ES-I3 (cell line): Measurements from ENCODE around the gene BCL2L11.

ENCODE experiments used
- H3K36me3 ChIP-seq: 2 replicates; pipeline ENCODE4 v1.6.1; 2013; ENCODE audit warnings: mild to moderate bottlenecking, low read length, control low read depth, moderate library complexity; ENCODE audit not compliant: insufficient read depth
- H3K4me1 ChIP-seq: 2 replicates; pipeline ENCODE4 v1.6.1; 2013; ENCODE audit warnings: mild to moderate bottlenecking, control low read depth, low read length; ENCODE audit not compliant: insufficient read depth
- H3K9ac ChIP-seq: 2 replicates; pipeline ENCODE4 v1.6.1; 2013; ENCODE audit warnings: low read depth, mild to moderate bottlenecking, low read length, moderate library complexity
- H3K9me3 ChIP-seq: 2 replicates; pipeline ENCODE4 v1.6.1; 2013; ENCODE audit warnings: mild to moderate bottlenecking, low read length, moderate library complexity; ENCODE audit not compliant: control insufficient read depth, insufficient read depth

The BCL2L11 gene

DNA sequence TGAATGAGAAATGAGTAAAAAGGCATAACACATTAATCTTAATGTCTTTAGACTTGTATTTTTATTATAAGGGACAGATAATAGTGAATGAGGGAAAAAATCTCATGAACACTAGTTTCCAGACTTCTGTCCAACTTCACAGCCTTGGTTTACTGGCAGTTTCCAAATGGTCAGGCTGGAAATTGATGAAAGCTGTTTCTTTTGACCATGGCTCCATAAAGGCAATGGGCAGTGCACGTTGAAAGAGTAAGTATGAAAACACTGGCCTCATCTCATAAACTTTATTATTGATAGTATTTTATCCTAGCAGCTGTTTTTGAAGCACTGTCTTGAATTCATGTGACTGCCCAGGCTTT, 23.1 kb downstream of the BCL2L11 start:
- H3K4me1 ChIP-seq: no peaks in the 10 kb centered on the region
- no peaks in the 10 kb centered on the region for H3K9me3 ChIP-seq
- H3K9ac ChIP-seq: no peak overlapping the region
- peaks cover 2% of the 10 kb centered on the region for H3K36me3 ChIP-seq

DNA sequence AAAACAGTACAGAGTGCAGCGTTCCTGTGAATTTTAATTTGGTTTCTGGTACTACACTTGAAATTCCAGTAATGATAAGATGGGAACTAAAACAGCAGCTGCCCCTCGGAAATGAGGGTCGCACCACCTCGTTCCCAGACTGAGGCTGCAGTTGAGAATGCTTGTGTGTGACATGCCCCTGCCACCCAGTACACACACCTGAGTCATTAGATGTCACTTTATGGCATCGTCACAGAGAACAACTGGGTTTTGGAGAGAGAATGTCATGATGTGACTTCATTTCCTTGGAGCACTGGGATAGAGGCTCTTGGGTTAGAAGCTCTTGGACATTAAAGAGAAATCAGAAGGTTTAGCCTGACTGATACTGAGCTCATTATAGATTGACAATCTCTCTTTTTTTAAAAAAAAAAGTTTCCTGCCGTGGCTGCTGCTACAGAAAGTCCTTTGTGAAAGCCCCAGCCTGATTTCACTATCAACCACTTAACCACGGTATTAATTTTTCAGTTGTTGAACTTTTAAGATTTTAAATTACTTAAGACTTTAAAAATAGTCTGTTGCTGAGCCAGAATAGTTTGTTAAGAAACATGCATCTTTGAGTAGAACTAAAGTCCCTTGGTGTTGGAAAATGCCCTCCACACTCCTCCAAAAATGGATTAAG, 24.5 kb downstream of the BCL2L11 start:
- Histone ChIP-seq H3K36me3 (peaks cover 2% of the 10 kb centered on the region), H3K9me3 (no peaks in the 10 kb centered on the region), H3K4me1 (no peaks in the 10 kb centered on the region), H3K9ac (no peak overlapping the region)

DNA sequence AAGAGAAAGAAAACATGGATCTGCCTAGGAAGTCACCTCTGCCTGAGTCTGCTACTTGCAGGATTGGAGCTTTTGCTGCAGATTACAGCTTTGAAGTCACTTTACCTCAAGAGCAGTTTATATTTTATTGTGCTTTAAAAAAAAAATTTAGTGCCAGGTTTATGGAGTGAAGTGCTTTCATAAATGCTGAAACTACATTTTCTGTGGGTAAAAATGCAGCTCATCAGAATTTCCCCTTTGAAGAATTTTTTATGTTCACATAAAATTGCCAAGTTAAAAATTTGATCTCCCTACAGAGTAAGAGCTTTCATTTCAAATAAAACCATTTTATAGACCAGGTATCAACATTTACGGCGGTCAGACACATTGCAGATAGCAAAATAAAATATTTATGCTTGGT, 25.2 kb downstream of the BCL2L11 start:
- no peak overlapping the region for H3K9ac ChIP-seq
- H3K36me3 ChIP-seq: peaks cover 2% of the 10 kb centered on the region

DNA sequence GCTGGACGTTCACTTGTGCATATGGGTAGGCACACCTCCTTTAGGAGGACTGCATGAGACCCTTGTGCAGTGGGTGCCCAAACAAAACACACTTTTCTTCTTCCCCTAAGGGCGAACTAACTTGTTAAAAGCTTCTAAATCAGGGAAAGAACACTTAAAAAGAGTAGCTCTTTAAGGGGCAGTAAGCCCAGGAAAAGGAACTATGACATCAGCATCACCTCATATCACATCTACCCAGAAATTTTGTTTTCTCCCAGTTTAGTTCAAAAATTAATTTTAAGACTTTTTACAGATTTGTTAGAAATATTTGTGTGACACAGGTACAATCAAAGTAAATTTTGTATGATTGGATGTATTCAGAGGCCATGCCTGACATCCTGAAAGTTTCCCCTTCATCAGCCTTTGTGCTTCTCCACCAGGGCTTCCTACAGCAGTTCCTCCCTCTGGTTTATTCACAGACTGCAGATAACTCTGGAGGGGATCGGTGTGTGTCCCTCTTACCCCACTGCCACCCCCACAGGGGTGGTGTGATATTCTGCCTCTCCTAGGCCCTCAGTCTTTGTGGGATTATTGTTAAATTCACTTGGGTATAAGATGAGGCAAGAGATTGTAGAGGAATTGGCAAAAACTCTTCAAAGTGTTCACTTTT, 27.6 kb downstream of the BCL2L11 start:
- Histone ChIP-seq H3K4me1 (no peaks in the 10 kb centered on the region), H3K9ac (no peak overlapping the region), H3K36me3 (peaks cover 2% of the 10 kb centered on the region), H3K9me3 (no peaks in the 10 kb centered on the region)

More for the DNA sequence above, 25.2 kb downstream of the BCL2L11 start:
- no peaks in the 10 kb centered on the region for H3K9me3 ChIP-seq
- no peaks in the 10 kb centered on the region for H3K4me1 ChIP-seq

DNA sequence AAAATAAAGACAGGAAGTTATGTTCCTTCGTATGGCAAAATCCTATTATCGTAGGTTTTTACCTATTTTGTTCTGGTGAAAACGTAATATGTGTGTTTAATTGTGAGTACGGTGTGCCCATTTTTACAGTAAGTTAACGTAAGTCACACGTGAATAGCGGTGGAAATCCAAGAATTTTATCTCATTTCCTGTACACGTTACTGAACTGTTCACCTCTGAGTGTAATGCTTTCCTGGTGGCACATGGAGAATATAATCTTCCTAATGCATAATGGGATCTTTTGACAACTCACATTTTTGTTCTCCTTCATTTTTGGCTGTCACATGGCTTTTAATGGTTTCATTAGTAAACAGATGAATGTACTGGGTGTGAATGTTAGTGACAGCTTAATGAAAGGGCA, 28.2 kb downstream of the BCL2L11 start:
- Histone ChIP-seq H3K4me1 (no peaks in the 10 kb centered on the region), H3K9me3 (no peaks in the 10 kb centered on the region), H3K9ac (no peak overlapping the region), H3K36me3 (peaks cover 2% of the 10 kb centered on the region)

DNA sequence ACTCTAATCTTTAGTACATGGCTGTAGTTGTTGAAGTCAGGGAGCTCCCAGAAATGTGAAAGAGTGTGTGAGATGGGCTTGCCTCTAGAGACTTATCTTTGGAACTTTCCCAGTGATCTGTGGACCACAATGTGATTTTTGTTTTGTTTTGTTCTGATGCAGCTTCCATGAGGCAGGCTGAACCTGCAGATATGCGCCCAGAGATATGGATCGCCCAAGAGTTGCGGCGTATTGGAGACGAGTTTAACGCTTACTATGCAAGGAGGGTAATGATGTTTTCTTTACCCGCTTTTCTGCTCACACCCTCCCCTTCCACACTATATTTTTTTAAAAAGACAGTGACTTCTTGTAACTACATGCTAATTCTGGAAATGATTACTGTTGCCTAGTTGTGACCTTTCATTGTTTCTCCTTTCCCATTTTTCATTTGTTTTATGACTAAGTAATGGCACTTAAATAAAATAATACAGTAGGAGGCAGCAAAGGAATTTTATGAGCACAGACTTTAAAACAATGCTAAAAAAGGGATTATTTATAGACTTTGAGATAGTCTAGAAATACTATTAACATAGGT, 29.3 kb downstream of the BCL2L11 start:
- peaks cover 2% of the 10 kb centered on the region for H3K36me3 ChIP-seq
- H3K9ac ChIP-seq: no peak overlapping the region
- H3K9me3 ChIP-seq: no peaks in the 10 kb centered on the region
- H3K4me1 ChIP-seq: no peaks in the 10 kb centered on the region

DNA sequence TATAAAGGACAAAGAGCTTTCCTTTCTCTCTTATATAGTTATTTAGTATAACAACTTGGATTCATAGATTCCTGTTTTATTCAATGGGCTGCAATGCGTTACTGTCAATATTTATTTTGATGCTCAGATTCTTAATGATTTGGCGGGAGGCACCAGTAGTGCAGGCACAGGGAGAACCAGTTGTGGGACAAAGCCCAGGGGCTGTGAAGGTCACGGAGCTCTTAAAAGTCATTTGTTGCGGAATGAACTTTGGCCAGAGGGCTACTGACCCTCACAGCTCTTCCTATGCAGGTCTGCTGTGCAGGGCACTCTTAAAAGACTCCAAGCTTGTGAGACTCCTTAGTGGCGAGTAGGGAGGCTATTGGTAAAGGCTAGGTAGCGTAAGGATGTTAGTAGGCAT, 34.0 kb downstream of the BCL2L11 start:
- Histone ChIP-seq H3K9ac (no peak overlapping the region), H3K36me3 (no peaks in the 10 kb centered on the region; the same call in 1 of the 2 replicates), H3K9me3 (no peaks in the 10 kb centered on the region), H3K4me1 (no peaks in the 10 kb centered on the region)

DNA sequence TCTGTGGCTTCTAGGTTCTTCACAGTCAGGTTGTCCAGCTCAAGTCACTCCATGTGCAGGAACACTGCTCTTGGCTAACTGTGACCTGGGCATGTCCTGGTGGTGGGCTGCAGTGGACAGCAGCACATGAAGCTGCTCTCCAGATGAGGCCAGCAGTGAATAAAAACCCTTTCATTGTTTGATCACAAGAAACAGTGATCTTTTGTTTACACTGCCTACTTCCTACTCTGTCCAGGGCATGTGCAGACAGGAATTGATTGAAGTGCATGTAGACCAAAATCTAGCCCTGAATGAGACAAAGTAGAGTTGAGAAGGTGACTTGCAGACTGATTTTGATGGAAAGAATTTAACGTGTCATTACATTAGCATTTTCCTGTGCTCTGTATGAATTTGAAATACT, 34.9 kb downstream of the BCL2L11 start:
- no peaks in the 10 kb centered on the region for H3K4me1 ChIP-seq

DNA sequence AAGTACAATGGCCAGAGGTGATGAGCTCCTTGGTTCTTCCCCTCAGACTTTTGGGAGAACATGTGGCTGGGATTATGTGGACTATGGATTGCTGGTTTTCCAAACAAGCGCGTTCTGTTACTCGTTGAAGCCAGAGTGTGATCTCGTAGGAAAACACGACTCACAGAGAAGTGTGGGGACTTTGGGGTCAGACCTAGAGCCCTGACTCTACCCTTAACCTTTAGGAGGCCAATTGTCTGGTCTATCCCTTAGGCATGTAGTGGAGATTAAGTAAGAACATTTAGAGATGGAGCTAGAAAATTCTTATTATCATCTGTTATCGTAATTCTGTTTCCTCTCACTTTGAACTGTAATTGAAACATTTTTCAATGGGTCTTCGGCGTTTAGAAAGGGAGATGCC, 35.8 kb downstream of the BCL2L11 start:
- Histone ChIP-seq H3K9ac (no peak overlapping the region), H3K36me3 (no peaks in the 10 kb centered on the region; the same call in 1 of the 2 replicates), H3K9me3 (no peaks in the 10 kb centered on the region), H3K4me1 (no peaks in the 10 kb centered on the region)

More for the DNA sequence above, 34.9 kb downstream of the BCL2L11 start:
- Histone ChIP-seq H3K9me3 (no peaks in the 10 kb centered on the region), H3K36me3 (no peaks in the 10 kb centered on the region; the same call in 1 of the 2 replicates), H3K9ac (no peak overlapping the region)

DNA sequence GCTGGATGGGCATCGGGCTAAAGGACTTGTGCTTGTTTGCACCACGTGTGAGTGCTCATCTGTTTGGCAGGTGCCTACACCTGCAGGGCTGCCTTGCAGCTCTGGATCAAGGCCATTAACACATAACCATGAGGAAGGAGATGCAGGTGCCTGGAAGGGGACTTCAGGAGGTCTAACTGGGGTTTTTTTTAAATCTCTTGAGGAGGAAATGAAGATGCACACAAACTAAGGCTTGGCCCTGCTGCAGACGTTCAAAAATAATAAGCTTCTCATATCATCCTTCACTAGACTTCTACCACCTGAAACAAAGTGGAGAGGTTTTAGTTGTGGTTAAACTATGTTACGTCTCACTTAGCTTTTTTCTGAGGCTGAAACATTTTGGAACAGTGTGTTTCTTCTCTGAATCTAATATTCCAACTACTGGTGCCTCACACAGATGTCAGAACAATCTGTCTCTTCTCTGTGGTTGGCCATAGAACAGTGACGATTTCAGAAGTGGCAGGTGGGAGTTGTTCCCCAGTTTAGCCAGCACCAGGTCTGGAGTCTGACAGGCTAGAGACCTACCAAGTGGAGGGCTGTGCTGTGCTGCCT, 36.5 kb downstream of the BCL2L11 start:
- H3K36me3 ChIP-seq: no peaks in the 10 kb centered on the region; the same call in 1 of the 2 replicates
- no peaks in the 10 kb centered on the region for H3K4me1 ChIP-seq
- H3K9ac ChIP-seq: no peak overlapping the region
- H3K9me3 ChIP-seq: no peaks in the 10 kb centered on the region

DNA sequence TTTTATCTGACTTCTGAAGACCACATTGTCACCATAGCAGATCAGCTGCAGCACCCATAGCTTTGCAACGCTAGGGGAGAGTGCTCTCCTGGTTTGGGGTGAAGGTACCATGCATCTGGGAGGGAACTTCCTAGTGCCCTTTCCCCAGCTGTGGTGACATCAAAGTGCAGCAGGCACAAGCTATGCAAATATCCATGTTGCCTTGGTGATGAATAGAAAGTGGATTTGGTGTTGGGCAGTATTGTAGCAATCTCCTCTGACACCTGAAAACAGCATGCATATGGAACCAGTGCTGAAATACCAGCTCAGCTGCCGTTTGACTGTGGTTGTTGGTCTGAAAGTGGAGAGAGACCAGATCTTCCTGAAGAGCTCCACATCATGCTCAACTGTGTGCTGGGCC, 37.1 kb downstream of the BCL2L11 start:
- Histone ChIP-seq H3K36me3 (no peaks in the 10 kb centered on the region; the same call in 1 of the 2 replicates), H3K9ac (no peak overlapping the region), H3K4me1 (peaks cover under 1% of the 10 kb centered on the region; the same call in 1 of the 2 replicates), H3K9me3 (no peaks in the 10 kb centered on the region)

DNA sequence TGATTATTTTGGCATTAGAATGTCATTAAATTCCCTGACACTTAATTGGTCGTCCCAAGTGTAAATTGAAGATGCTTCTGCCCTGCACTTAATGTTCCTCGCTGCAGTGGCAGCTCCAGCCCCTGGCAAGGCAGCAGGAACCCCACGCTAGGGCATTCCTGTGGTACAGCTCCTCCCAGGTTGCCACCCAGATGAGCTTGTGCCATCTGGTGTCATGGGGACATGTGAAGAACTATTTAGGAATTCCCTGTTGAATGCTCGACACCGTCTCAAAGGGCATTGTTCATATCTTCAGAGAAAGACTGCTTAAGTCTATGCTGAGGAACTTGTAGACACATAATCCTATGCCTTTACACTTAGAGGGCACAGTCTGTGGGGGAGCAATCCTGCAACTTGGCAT, 38.9 kb downstream of the BCL2L11 start:
- no peaks in the 10 kb centered on the region; the same call in 1 of the 2 replicates for H3K36me3 ChIP-seq
- peaks cover 8% of the 10 kb centered on the region; the same call in 1 of the 2 replicates for H3K4me1 ChIP-seq

DNA sequence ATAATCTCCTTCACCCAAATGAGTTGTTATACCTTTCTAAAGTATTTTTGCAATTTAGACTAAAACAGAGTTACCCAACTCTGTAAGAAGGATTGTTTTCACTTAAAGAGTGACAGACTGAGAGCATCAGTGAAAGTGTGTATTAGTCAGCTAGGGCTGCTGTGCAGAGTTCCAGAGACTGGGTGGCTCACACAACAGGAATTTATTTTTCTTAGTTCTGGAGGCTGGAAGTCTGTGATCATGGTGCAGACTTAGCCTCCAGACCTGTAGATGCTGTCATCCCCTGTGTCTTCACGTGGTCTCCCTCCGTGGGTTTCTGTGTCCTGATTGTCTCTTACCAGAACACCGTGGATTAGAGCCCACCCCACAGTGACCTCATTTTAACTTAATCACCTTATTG, 40.0 kb downstream of the BCL2L11 start:
- H3K4me1 ChIP-seq: peaks cover 8% of the 10 kb centered on the region; the same call in 1 of the 2 replicates
- no peak overlapping the region for H3K9ac ChIP-seq
- H3K9me3 ChIP-seq: no peaks in the 10 kb centered on the region
- H3K36me3 ChIP-seq: no peaks in the 10 kb centered on the region; the same call in 1 of the 2 replicates

More for the DNA sequence above, 38.9 kb downstream of the BCL2L11 start:
- no peak overlapping the region for H3K9ac ChIP-seq
- no peaks in the 10 kb centered on the region for H3K9me3 ChIP-seq

DNA sequence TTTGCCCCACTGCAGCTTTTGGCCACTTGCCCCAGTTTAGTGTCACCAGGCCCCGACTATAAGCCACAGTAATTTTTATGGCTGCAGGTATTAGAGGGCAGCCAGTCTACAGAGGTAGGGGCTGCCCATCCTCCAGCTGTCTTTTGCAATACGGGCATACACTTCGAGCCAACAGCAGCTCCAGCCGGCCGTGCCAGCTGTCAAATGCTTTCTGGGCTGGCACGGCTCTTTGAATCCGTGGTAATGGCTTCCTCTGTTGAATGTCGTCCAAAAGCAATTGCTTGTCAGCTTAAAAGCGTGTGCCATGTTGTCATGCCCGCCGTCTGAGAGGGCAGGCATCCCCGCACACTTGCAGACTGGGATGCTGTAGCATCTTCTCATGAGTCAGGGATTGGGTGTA, 41.3 kb downstream of the BCL2L11 start:
- no peaks in the 10 kb centered on the region; the same call in 1 of the 2 replicates for H3K36me3 ChIP-seq
- H3K4me1 ChIP-seq: peaks cover 8% of the 10 kb centered on the region; the same call in 1 of the 2 replicates
- no peaks in the 10 kb centered on the region for H3K9me3 ChIP-seq
- no peak overlapping the region for H3K9ac ChIP-seq
